GM18951 (cell line): Measurements from ENCODE around the gene ASS1.

Experiments
- POLR2A ChIP-seq: IDR thresholded peaks from 4 replicates; pipeline ENCODE4 v1.6.1; 2011; ENCODE audit warnings: mild to moderate bottlenecking; ENCODE audit not compliant: insufficient read length, insufficient read depth; ENCODE audit errors: extremely low read depth
- in situ Hi-C: fragments of 300-500 bp; cut with MboI; formaldehyde crosslinking; loops from one replicate; pipeline ENCODE4 v1.12.0; 2022; ENCODE audit warnings: low sequenced_read_pairs, mixed read lengths, inconsistent platforms; ENCODE audit not compliant: unreplicated experiment

The ASS1 gene

GRCh38 chr9:130482463-130482862 is 37.7 kb downstream of the ASS1 start:
- no peak for TF ChIP-seq POLR2A
- in situ Hi-C loops = no loop called here

- in situ Hi-C loops = no loop called here
- TF ChIP-seq POLR2A = no peak
Observed at GRCh38 chr9:130483371-130483971, 38.7 kb downstream of the ASS1 start.

- no peak for TF ChIP-seq POLR2A
Observed at GRCh38 chr9:130484362-130485072, 39.8 kb downstream of the ASS1 start.

GRCh38 chr9:130486103-130486502 is 41.3 kb downstream of the ASS1 start:
- in situ Hi-C loops = no loop called here

More at GRCh38 chr9:130484362-130485072, 39.8 kb downstream of the ASS1 start:
- in situ Hi-C loops = no loop called here

GRCh38 chr9:130487500-130487899 is 42.7 kb downstream of the ASS1 start:
- in situ Hi-C loops = no loop called here
- no peak for TF ChIP-seq POLR2A

More at GRCh38 chr9:130486103-130486502, 41.3 kb downstream of the ASS1 start:
- TF ChIP-seq POLR2A = no peak

GRCh38 chr9:130488621-130489330 is 44.0 kb downstream of the ASS1 start:
- in situ Hi-C loops = no loop called here
- TF ChIP-seq POLR2A = no peak

- no peak for TF ChIP-seq POLR2A
- in situ Hi-C loops = no loop called here
Observed at GRCh38 chr9:130490981-130491380, 46.2 kb downstream of the ASS1 start.

- in situ Hi-C loops = no loop called here
Observed at GRCh38 chr9:130491830-130492482, 47.2 kb downstream of the ASS1 start.

GRCh38 chr9:130493021-130493420 is 48.3 kb downstream of the ASS1 start:
- in situ Hi-C loops = no loop called here

More at GRCh38 chr9:130491830-130492482, 47.2 kb downstream of the ASS1 start:
- TF ChIP-seq POLR2A = no peak

GRCh38 chr9:130493476-130493875 is 48.7 kb downstream of the ASS1 start:
- TF ChIP-seq POLR2A = no peak
- in situ Hi-C loops = no loop called here

More at GRCh38 chr9:130493021-130493420, 48.3 kb downstream of the ASS1 start:
- TF ChIP-seq POLR2A = no peak

- in situ Hi-C loops = no loop called here
- no peak for TF ChIP-seq POLR2A
Observed at GRCh38 chr9:130495067-130495466, 50.3 kb downstream of the ASS1 start.

- in situ Hi-C loops = no loop called here
- no peak for TF ChIP-seq POLR2A
Observed at GRCh38 chr9:130497139-130497538, 52.4 kb downstream of the ASS1 start.

- no peak for TF ChIP-seq POLR2A
- in situ Hi-C loops = no loop called here
Observed at GRCh38 chr9:130498298-130498917, 53.6 kb downstream of the ASS1 start.
